H9 (cell line): ENCODE measurements around the gene RASSF5. TPM values are rescaled to one million over a fixed set of nuclear protein-coding genes. Genes with fewer than 3 reads are reported as not detected.

ENCODE experiments used
- DNase-seq: peaks from one replicate; pipeline ENCODE4 v3.0.0-alpha.2; 2017
- H2AFZ ChIP-seq: one replicate; pipeline ENCODE4 v1.6.1; 2013; ENCODE audit warnings: mild to moderate bottlenecking, low read length, control low read depth, moderate library complexity
- H2AK5ac ChIP-seq: 2 replicates; pipeline ENCODE4 v1.6.1; 2013; ENCODE audit warnings: low read length, control low read depth, mixed read lengths; ENCODE audit not compliant: insufficient read length
- H2BK120ac ChIP-seq: one replicate; pipeline ENCODE4 v1.6.1; 2013; ENCODE audit warnings: low read depth, mild to moderate bottlenecking, low read length, control low read depth, inconsistent platforms; ENCODE audit not compliant: poor library complexity, severe bottlenecking
- H2BK12ac ChIP-seq: 2 replicates; pipeline ENCODE4 v1.6.1; 2013; ENCODE audit warnings: low read length, control low read depth, mixed read lengths, low read depth; ENCODE audit not compliant: insufficient read length
- H2BK15ac ChIP-seq: 2 replicates; pipeline ENCODE4 v1.6.1; 2013; ENCODE audit warnings: low read depth, low read length, control low read depth
- H2BK20ac ChIP-seq: one replicate; pipeline ENCODE4 v1.6.1; 2013; ENCODE audit warnings: low read depth, mild to moderate bottlenecking, low read length, control low read depth, inconsistent platforms; ENCODE audit not compliant: poor library complexity, severe bottlenecking
- H2BK5ac ChIP-seq: 2 replicates; pipeline ENCODE4 v1.6.1; 2013; ENCODE audit warnings: low read length, control low read depth, mixed read lengths; ENCODE audit not compliant: insufficient read length
- H3K14ac ChIP-seq: 2 replicates; pipeline ENCODE4 v1.6.1; 2013; ENCODE audit warnings: low read length, control low read depth; ENCODE audit not compliant: insufficient read depth
- H3K18ac ChIP-seq: 2 replicates; pipeline ENCODE4 v1.6.1; 2013; ENCODE audit warnings: low read depth, mild to moderate bottlenecking, mixed read lengths, low read length, control low read depth; ENCODE audit not compliant: insufficient read length
- H3K23ac ChIP-seq: 2 replicates; pipeline ENCODE4 v1.6.1; 2013; ENCODE audit warnings: low read length, control low read depth, mixed read lengths, low read depth; ENCODE audit not compliant: insufficient read length
- H3K23me2 ChIP-seq: 2 replicates; pipeline ENCODE4 v1.6.1; 2013; ENCODE audit warnings: low read depth, mild to moderate bottlenecking, mixed read lengths, low read length, control low read depth; ENCODE audit not compliant: insufficient read length, poor library complexity, severe bottlenecking
- H3K27ac ChIP-seq: 2 replicates; pipeline ENCODE4 v1.5.1; 2013; ENCODE audit warnings: low read length, control low read depth, mixed read lengths, low read depth; ENCODE audit not compliant: insufficient read length
- H3K27me3 ChIP-seq: 2 replicates; pipeline ENCODE4 v1.6.1; 2013; ENCODE audit warnings: low read length, control low read depth, inconsistent platforms; ENCODE audit not compliant: insufficient read depth
- H3K4ac ChIP-seq: 2 replicates; pipeline ENCODE4 v1.6.1; 2013; ENCODE audit warnings: low read depth, mild to moderate bottlenecking, control low read depth, inconsistent platforms, low read length, moderate library complexity
- H3K4me1 ChIP-seq: 2 replicates; pipeline ENCODE4 v1.6.1; 2013; ENCODE audit warnings: low read length, control low read depth, inconsistent platforms; ENCODE audit not compliant: insufficient read depth
- H3K4me2 ChIP-seq: 2 replicates; pipeline ENCODE4 v1.6.1; 2013; ENCODE audit warnings: low read length, control low read depth, mixed read lengths; ENCODE audit not compliant: insufficient read length, insufficient read depth
- H3K56ac ChIP-seq: 2 replicates; pipeline ENCODE4 v1.6.1; 2013; ENCODE audit warnings: low read depth, mild to moderate bottlenecking, mixed read lengths, low read length, control low read depth; ENCODE audit not compliant: insufficient read length
- H3K79me1 ChIP-seq: 2 replicates; pipeline ENCODE4 v1.6.1; 2013; ENCODE audit warnings: low read depth, mild to moderate bottlenecking, moderate library complexity, low read length, control low read depth, inconsistent platforms; ENCODE audit not compliant: insufficient read depth, poor library complexity, severe bottlenecking
- H3K79me2 ChIP-seq: 2 replicates; pipeline ENCODE4 v1.6.1; 2013; ENCODE audit warnings: low read length, control low read depth, inconsistent platforms; ENCODE audit not compliant: insufficient read depth
- H3K9ac ChIP-seq: 2 replicates; pipeline ENCODE4 v1.6.1; 2013; ENCODE audit warnings: low read length, control low read depth, mixed read lengths; ENCODE audit not compliant: insufficient read length; ENCODE audit errors: extremely low read depth
- H3K9me3 ChIP-seq: one replicate; pipeline ENCODE4 v1.6.1; 2013; ENCODE audit warnings: low read depth, low read length, inconsistent platforms; ENCODE audit not compliant: control insufficient read depth
- H3T11ph ChIP-seq: one replicate; pipeline ENCODE4 v1.6.1; 2013; ENCODE audit warnings: mild to moderate bottlenecking, low read length, control low read depth, inconsistent platforms
- H4K20me1 ChIP-seq: one replicate; pipeline ENCODE4 v1.6.1; 2013; ENCODE audit not compliant: control insufficient read depth, insufficient read length, insufficient read depth
- H4K5ac ChIP-seq: 2 replicates; pipeline ENCODE4 v1.6.1; 2013; ENCODE audit warnings: low read depth, mild to moderate bottlenecking, mixed read lengths, low read length, control low read depth; ENCODE audit not compliant: insufficient read length
- H4K8ac ChIP-seq: replicated peaks from 2 replicates; pipeline ENCODE4 v1.6.1; 2013; ENCODE audit warnings: low read length, control low read depth, mixed read lengths, low read depth; ENCODE audit not compliant: insufficient read length
- H4K91ac ChIP-seq: 2 replicates; pipeline ENCODE4 v1.6.1; 2013; ENCODE audit warnings: low read depth, mild to moderate bottlenecking, moderate library complexity, mixed read lengths, low read length, control low read depth; ENCODE audit not compliant: insufficient read length
- H3K27ac Mint-ChIP-seq, 3 experiments: 2 replicates in 2 of 3; 3 replicates in 1 of 3; pipeline ENCODE4 v1.8.0; 2020 to 2021; ENCODE audit warnings: mixed read lengths in 3 of 3, mild to moderate bottlenecking in 1 of 3, moderate library complexity in 1 of 3
- H3K27me3 Mint-ChIP-seq: 2 replicates; pipeline ENCODE4 v1.8.0; 2021; ENCODE audit warnings: low read depth, mild to moderate bottlenecking, moderate library complexity, mixed read lengths
- H3K36me3 Mint-ChIP-seq, 3 experiments: 2 replicates in 2 of 3; 3 replicates in 1 of 3; pipeline ENCODE4 v1.8.0; 2020 to 2021; ENCODE audit warnings: low read depth in 3 of 3, mixed read lengths in 3 of 3; ENCODE audit not compliant: insufficient read depth in 1 of 3
- H3K4me1 Mint-ChIP-seq, 2 experiments: 2 replicates each; pipeline ENCODE4 v1.8.0; 2020; ENCODE audit warnings: mixed read lengths in 2 of 2
- H3K4me3 Mint-ChIP-seq, 2 experiments: 2 replicates in 1 of 2; 3 replicates in 1 of 2; pipeline ENCODE4 v1.8.0; 2020 to 2021; ENCODE audit warnings: mild to moderate bottlenecking in 2 of 2, mixed read lengths in 2 of 2, moderate library complexity in 1 of 2
- H3K9me3 Mint-ChIP-seq, 2 experiments: 2 replicates in 1 of 2; 3 replicates in 1 of 2; pipeline ENCODE4 v1.8.0; 2020; ENCODE audit warnings: mild to moderate bottlenecking in 2 of 2, mixed read lengths in 2 of 2, moderate library complexity in 1 of 2
- WGBS: extraction: QIAGEN DNeasy Blood & Tissue Kit; methylation state at CpG from one replicate; pipeline ENCODE4 v1.1.7; 2013; ENCODE audit warnings: missing lambda C conversion rate, low lambda C conversion rate, mixed read lengths; ENCODE audit not compliant: insufficient read length; ENCODE audit errors: extremely low coverage; 5-methylcytosine and 5-hydroxymethylcytosine counted together
- total RNA-seq: library from RNA; stranded (reverse); gene quantifications from 2 replicates; pipeline ENCODE4 v1.2.1, GENCODE V29; 2021
- TF ChIP-seq, protein P1 (sequence below): fragments of 200-600 bp; sonication (generic); conservative IDR thresholded peaks from 3 replicates; pipeline ENCODE4 v1.8.0; 2021; ENCODE audit warnings: antibody characterized with exemption, mild to moderate bottlenecking

Gene RASSF5
- total RNA-seq, 1 experiment from 2014 or later = 0.50 TPM

DNA sequence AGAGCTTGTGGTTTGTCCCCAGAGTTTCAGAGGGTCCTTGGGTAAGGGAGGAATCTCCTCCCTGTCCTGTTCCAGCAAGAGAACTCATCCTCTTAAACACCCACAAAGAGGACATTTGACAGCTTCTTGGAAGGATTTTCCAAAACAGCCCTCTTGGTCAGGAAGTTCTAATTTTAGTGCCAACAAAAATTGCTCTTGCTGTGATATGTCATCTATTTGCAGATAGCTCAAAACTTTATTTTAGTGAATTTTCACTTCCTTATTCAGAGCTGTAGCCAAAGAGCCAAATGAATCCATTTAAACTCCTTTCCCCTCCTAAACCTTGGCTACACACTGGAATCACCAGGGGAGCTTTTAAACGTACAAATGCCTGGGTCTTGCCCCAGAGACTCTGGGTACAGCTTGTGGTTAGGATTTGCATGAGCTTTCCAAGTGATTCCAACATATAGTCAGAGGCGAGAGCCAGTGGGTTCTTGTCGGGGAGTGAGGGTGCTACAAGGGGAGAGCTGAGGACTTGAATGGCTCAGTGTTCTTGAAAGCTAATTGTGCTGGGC, 11.8 kb upstream of the RASSF5 start:
- no peak overlapping the region for H2AFZ ChIP-seq
- H3K27me3 ChIP-seq = no peaks in the 10 kb centered on the region
- H2BK5ac ChIP-seq = no peak overlapping the region
- no peak overlapping the region for H2AK5ac ChIP-seq
- no peak overlapping the region for H4K8ac ChIP-seq
- H3T11ph ChIP-seq = no peak overlapping the region
- H3K9ac ChIP-seq = no peak overlapping the region
- no peaks in the 10 kb centered on the region for H4K20me1 ChIP-seq
- no peak overlapping the region for H3K18ac ChIP-seq
- Mint-ChIP-seq H3K4me3 (no peak overlapping the region), H3K4me1 (peaks cover 6 to 9% of the 10 kb centered on the region in 2 experiments), H3K27ac (no peak overlapping the region), H3K27me3 (no peaks in the 10 kb centered on the region), H3K9me3 (no peaks in the 10 kb centered on the region), H3K36me3 (peaks cover 0 to 2% (median 0%) of the 10 kb centered on the region in 3 experiments; a peak in 2 of 7 replicates)
- H3K4me2 ChIP-seq = no peak overlapping the region
- H3K56ac ChIP-seq = no peak overlapping the region
- H4K91ac ChIP-seq = no peak overlapping the region
- H3K23me2 ChIP-seq = no peaks in the 10 kb centered on the region
- 0 out of 2 replicates have a peak, but pooled peaks cover 3% of the 10 kb centered on the region for H3K4me1 ChIP-seq
- WGBS = no CpG with 5 or more reads among the region's 3 CpGs
- H2BK15ac ChIP-seq = no peak overlapping the region
- no peak overlapping the region for H4K5ac ChIP-seq
- no peaks in the 10 kb centered on the region for H3K79me2 ChIP-seq
- no peaks in the 10 kb centered on the region for H3K9me3 ChIP-seq
- no peaks in the 10 kb centered on the region for H3K79me1 ChIP-seq
- no peak overlapping the region for H2BK12ac ChIP-seq
- no peak overlapping the region for H3K4ac ChIP-seq
- no peak overlapping the region for H3K23ac ChIP-seq
- no peak overlapping the region for H2BK20ac ChIP-seq
- H3K14ac ChIP-seq = no peak overlapping the region
- H3K27ac ChIP-seq = no peak overlapping the region
- TF ChIP-seq, protein P1, sequence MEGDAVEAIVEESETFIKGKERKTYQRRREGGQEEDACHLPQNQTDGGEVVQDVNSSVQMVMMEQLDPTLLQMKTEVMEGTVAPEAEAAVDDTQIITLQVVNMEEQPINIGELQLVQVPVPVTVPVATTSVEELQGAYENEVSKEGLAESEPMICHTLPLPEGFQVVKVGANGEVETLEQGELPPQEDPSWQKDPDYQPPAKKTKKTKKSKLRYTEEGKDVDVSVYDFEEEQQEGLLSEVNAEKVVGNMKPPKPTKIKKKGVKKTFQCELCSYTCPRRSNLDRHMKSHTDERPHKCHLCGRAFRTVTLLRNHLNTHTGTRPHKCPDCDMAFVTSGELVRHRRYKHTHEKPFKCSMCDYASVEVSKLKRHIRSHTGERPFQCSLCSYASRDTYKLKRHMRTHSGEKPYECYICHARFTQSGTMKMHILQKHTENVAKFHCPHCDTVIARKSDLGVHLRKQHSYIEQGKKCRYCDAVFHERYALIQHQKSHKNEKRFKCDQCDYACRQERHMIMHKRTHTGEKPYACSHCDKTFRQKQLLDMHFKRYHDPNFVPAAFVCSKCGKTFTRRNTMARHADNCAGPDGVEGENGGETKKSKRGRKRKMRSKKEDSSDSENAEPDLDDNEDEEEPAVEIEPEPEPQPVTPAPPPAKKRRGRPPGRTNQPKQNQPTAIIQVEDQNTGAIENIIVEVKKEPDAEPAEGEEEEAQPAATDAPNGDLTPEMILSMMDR = no peak
- no peak for DNase-seq
- H2BK120ac ChIP-seq = no peak overlapping the region
